MM.1S (cell line): ENCODE results near the gene GADD45G.

Experiments
- CTCF ChIP-seq: fragments of 300-600 bp; sonication (generic); IDR thresholded peaks from 2 replicates; pipeline ENCODE4 v1.5.1; 2016; ENCODE audit warnings: antibody characterized with exemption, low read length, mixed read lengths
- EZH2 ChIP-seq: fragments of 300-600 bp; sonication (generic); optimal IDR thresholded peaks from 2 replicates; pipeline ENCODE3; 2017; ENCODE audit warnings: low read depth, mild to moderate bottlenecking, antibody characterized with exemption, low read length, mixed read lengths
- EZH2phosphoT487 ChIP-seq: fragments of 300-600 bp; sonication (generic); IDR thresholded peaks from 2 replicates; pipeline ENCODE4 v1.6.1; 2018; ENCODE audit warnings: antibody characterized with exemption, low read length

GRCh38 chr9:89632192-89632733, 27.5 kb downstream of the GADD45G start:
- no peak for TF ChIP-seq CTCF
- no peak for TF ChIP-seq EZH2
- TF ChIP-seq EZH2phosphoT487 = no peak
